WTC11 (cell line): ENCODE measurements around the gene FBLN7. TPM values are rescaled to one million over a fixed set of nuclear protein-coding genes. Genes with fewer than 3 reads are reported as not detected.

ENCODE experiments used
- ATAC-seq: fragments of 200-7000 bp; cut with Tn5 transposase; 2 replicates; pipeline ENCODE4 v1.10.0; 2021; ENCODE audit warnings: mild to moderate bottlenecking, moderate library complexity
- CTCF ChIA-PET: fragments of 300-600 bp; sonication (Branson Sonifier 250); formaldehyde crosslinking; loops from one replicate; lab custom pipeline; 2021; ENCODE audit warnings: antibody characterized with exemption; lab: Charles Lee
- POLR2A ChIA-PET: fragments of 350-600 bp; sonication (Branson Sonifier 250); formaldehyde crosslinking; loops from one replicate; lab custom pipeline; 2021; ENCODE audit warnings: antibody characterized with exemption; lab: Charles Lee
- DNase-seq: peaks from one replicate; pipeline ENCODE4 v3.0.0; 2021; ENCODE audit warnings: low spot score
- H3K27ac Mint-ChIP-seq: 2 replicates; pipeline ENCODE4 v1.8.0; 2021; ENCODE audit warnings: mixed read lengths
- H3K27me3 Mint-ChIP-seq: 2 replicates; pipeline ENCODE4 v1.8.0; 2021; ENCODE audit warnings: low read depth, mild to moderate bottlenecking, moderate library complexity, mixed read lengths
- H3K36me3 Mint-ChIP-seq: 2 replicates; pipeline ENCODE4 v1.8.0; 2021; ENCODE audit warnings: mixed read lengths
- H3K4me1 Mint-ChIP-seq: 2 replicates; pipeline ENCODE4 v1.8.0; 2022; ENCODE audit warnings: mixed read lengths
- H3K4me3 Mint-ChIP-seq: 2 replicates; pipeline ENCODE4 v1.8.0; 2021; ENCODE audit warnings: mild to moderate bottlenecking, moderate library complexity, mixed read lengths
- H3K9me3 Mint-ChIP-seq: 2 replicates; pipeline ENCODE4 v1.8.0; 2021; ENCODE audit warnings: mixed read lengths
- AFF4 ChIP-seq: sonication (generic); formaldehyde crosslinking; IDR thresholded peaks from 2 replicates; pipeline ENCODE4 v1.8.1; 2023; ENCODE audit warnings: mild to moderate bottlenecking, missing genetic modification reagents, borderline replicate concordance
- ATF1 ChIP-seq: sonication (generic); formaldehyde crosslinking; IDR thresholded peaks from 2 replicates; pipeline ENCODE4 v1.8.1; 2023; ENCODE audit warnings: mild to moderate bottlenecking, moderate library complexity, missing genetic modification reagents
- CBFB ChIP-seq: sonication (generic); formaldehyde crosslinking; IDR thresholded peaks from 2 replicates; pipeline ENCODE4 v1.8.1; 2022; ENCODE audit warnings: mild to moderate bottlenecking, low read depth, missing genetic modification reagents
- CREM ChIP-seq: sonication (generic); formaldehyde crosslinking; IDR thresholded peaks from 2 replicates; pipeline ENCODE4 v1.8.1; 2022; ENCODE audit warnings: mild to moderate bottlenecking, missing genetic modification reagents, moderate library complexity
- E2F5 ChIP-seq: sonication (generic); formaldehyde crosslinking; IDR thresholded peaks from 2 replicates; pipeline ENCODE4 v1.8.1; 2022; ENCODE audit warnings: mild to moderate bottlenecking, moderate library complexity, missing genetic modification reagents
- EMX1 ChIP-seq: fragments of 250-450 bp; sonication (Bioruptor Pico); IDR thresholded peaks from 2 replicates; pipeline ENCODE4 v1.8.0; 2021; ENCODE audit warnings: mild to moderate bottlenecking
- ERG ChIP-seq: fragments of 250-450 bp; sonication (Bioruptor Pico); IDR thresholded peaks from 2 replicates; pipeline ENCODE4 v1.8.0; 2021; ENCODE audit warnings: mild to moderate bottlenecking
- ESRRA ChIP-seq: sonication (generic); formaldehyde crosslinking; IDR thresholded peaks from 2 replicates; pipeline ENCODE4 v1.8.1; 2022; ENCODE audit warnings: mild to moderate bottlenecking, missing genetic modification reagents, borderline replicate concordance
- GRHL2 ChIP-seq: fragments of 250-450 bp; sonication (Bioruptor Pico); IDR thresholded peaks from 2 replicates; pipeline ENCODE4 v1.8.0; 2022; ENCODE audit warnings: mild to moderate bottlenecking, moderate library complexity; ENCODE audit not compliant: insufficient replicate concordance, severe bottlenecking
- GTF2I ChIP-seq: fragments of 250-450 bp; sonication (Bioruptor Pico); conservative IDR thresholded peaks from 2 replicates; pipeline ENCODE4 v1.4.0; 2021; ENCODE audit warnings: mild to moderate bottlenecking
- KAT7 ChIP-seq: sonication (generic); formaldehyde crosslinking; IDR thresholded peaks from 2 replicates; pipeline ENCODE4 v1.8.1; 2023; ENCODE audit warnings: missing genetic modification reagents, mild to moderate bottlenecking, borderline replicate concordance
- MAX ChIP-seq: sonication (generic); formaldehyde crosslinking; IDR thresholded peaks from 2 replicates; pipeline ENCODE4 v1.8.0; 2022; ENCODE audit warnings: mild to moderate bottlenecking, missing genetic modification reagents
- MLX ChIP-seq: sonication (generic); formaldehyde crosslinking; IDR thresholded peaks from 2 replicates; pipeline ENCODE4 v1.8.1; 2023; ENCODE audit warnings: mild to moderate bottlenecking, missing genetic modification reagents, moderate library complexity
- NFATC4 ChIP-seq: fragments of 250-450 bp; sonication (Bioruptor Pico); IDR thresholded peaks from 2 replicates; pipeline ENCODE4 v1.9.0; 2021; ENCODE audit warnings: mild to moderate bottlenecking
- NFE2L1 ChIP-seq: sonication (generic); formaldehyde crosslinking; IDR thresholded peaks from 2 replicates; pipeline ENCODE4 v1.8.1; 2023; ENCODE audit warnings: missing genetic modification reagents
- PREB ChIP-seq: sonication (generic); formaldehyde crosslinking; IDR thresholded peaks from 2 replicates; pipeline ENCODE4 v1.8.1; 2022; ENCODE audit warnings: mild to moderate bottlenecking, missing genetic modification reagents, moderate library complexity, borderline replicate concordance
- PRRX2 ChIP-seq: fragments of 250-450 bp; sonication (Bioruptor Pico); IDR thresholded peaks from 2 replicates; pipeline ENCODE4 v1.8.0; 2021; ENCODE audit warnings: mild to moderate bottlenecking
- ZMAT4 ChIP-seq: fragments of 250-450 bp; sonication (Bioruptor Pico); IDR thresholded peaks from 2 replicates; pipeline ENCODE4 v1.9.0; 2021; ENCODE audit warnings: mild to moderate bottlenecking
- ZNF138 ChIP-seq: sonication (generic); formaldehyde crosslinking; conservative IDR thresholded peaks from 2 replicates; pipeline ENCODE4 v1.8.1; 2022; ENCODE audit warnings: mild to moderate bottlenecking, moderate library complexity, missing genetic modification reagents
- ZNF219 ChIP-seq: sonication (generic); formaldehyde crosslinking; IDR thresholded peaks from 2 replicates; pipeline ENCODE4 v1.8.0; 2023; ENCODE audit warnings: missing genetic modification reagents, mild to moderate bottlenecking, borderline replicate concordance
- ZNF263 ChIP-seq: sonication (generic); formaldehyde crosslinking; IDR thresholded peaks from 2 replicates; pipeline ENCODE4 v1.8.1; 2022; ENCODE audit warnings: low read depth, mild to moderate bottlenecking, moderate library complexity, missing genetic modification reagents
- ZNF281 ChIP-seq: sonication (generic); formaldehyde crosslinking; IDR thresholded peaks from 2 replicates; pipeline ENCODE4 v1.8.0; 2023; ENCODE audit warnings: mild to moderate bottlenecking, missing genetic modification reagents
- ZSCAN18 ChIP-seq: fragments of 250-450 bp; sonication (Bioruptor Pico); IDR thresholded peaks from 2 replicates; pipeline ENCODE4 v2.1.2; 2022; ENCODE audit warnings: mild to moderate bottlenecking, moderate library complexity
- total RNA-seq: library from RNA; stranded (reverse); gene quantifications from 3 replicates; pipeline ENCODE4 v1.2.3, GENCODE V29; 2021

The FBLN7 gene
- total RNA-seq, 1 experiment from 2014 or later = 0.55 TPM

GRCh38 chr2:112161431-112162145, 23.4 kb downstream of the FBLN7 start:
- Mint-ChIP-seq H3K9me3 (no peaks in the 10 kb centered on the region), H3K4me1 (no peaks in the 10 kb centered on the region), H3K4me3 (no peak overlapping the region), H3K27ac (no peak overlapping the region), H3K36me3 (no peaks in the 10 kb centered on the region), H3K27me3 (no peaks in the 10 kb centered on the region)
- DNase-seq = no peak
- CTCF ChIA-PET = no interaction called here
- ATAC-seq = no peak
- POLR2A ChIA-PET = no interaction called here
- no peak for TF ChIP-seq ERG (CRISPR knock-in tag)
- no peak for TF ChIP-seq E2F5 (CRISPR knock-in tag)
- TF ChIP-seq ZMAT4 (CRISPR knock-in tag) = no peak
- TF ChIP-seq MAX (CRISPR knock-in tag) = no peak
- TF ChIP-seq MLX = no peak
- no peak for TF ChIP-seq ZNF263 (CRISPR knock-in tag)
- no peak for TF ChIP-seq GTF2I (CRISPR knock-in tag)
- no peak for TF ChIP-seq ESRRA
- no peak for TF ChIP-seq ZNF138 (CRISPR knock-in tag)
- no peak for TF ChIP-seq NFE2L1 (CRISPR knock-in tag)
- TF ChIP-seq GRHL2 (CRISPR knock-in tag) = no peak
- TF ChIP-seq CREM = no peak
- no peak for TF ChIP-seq ZNF219 (CRISPR knock-in tag)
- no peak for TF ChIP-seq NFATC4
- TF ChIP-seq AFF4 = no peak

- no peaks in the 10 kb centered on the region for H3K9me3 Mint-ChIP-seq
- no peaks in the 10 kb centered on the region for H3K27me3 Mint-ChIP-seq
- ChIA-PET CTCF (no interaction called here), POLR2A (no interaction called here)
- ATAC-seq = no peak
- H3K27ac Mint-ChIP-seq = no peak overlapping the region
- no peaks in the 10 kb centered on the region for H3K36me3 Mint-ChIP-seq
- no peak overlapping the region for H3K4me3 Mint-ChIP-seq
- no peak for DNase-seq
- no peaks in the 10 kb centered on the region for H3K4me1 Mint-ChIP-seq
- TF ChIP-seq CBFB (CRISPR knock-in tag) = no peak
- TF ChIP-seq KAT7 (CRISPR knock-in tag) = no peak
- no peak for TF ChIP-seq ZSCAN18 (CRISPR knock-in tag)
- no peak for TF ChIP-seq PREB (CRISPR knock-in tag)
- no peak for TF ChIP-seq ZNF138 (CRISPR knock-in tag)
- TF ChIP-seq PRRX2 (CRISPR knock-in tag) = no peak
- TF ChIP-seq ATF1 (CRISPR knock-in tag) = no peak
- TF ChIP-seq ZNF281 = no peak
- no peak for TF ChIP-seq NFATC4
- no peak for TF ChIP-seq EMX1 (CRISPR knock-in tag)
Measured at GRCh38 chr2:112162341-112162740, 24.2 kb downstream of the FBLN7 start.
